C1 segment of cervical spinal cord (tissue), 14 donors: ENCODE results near the gene GPR158.

ENCODE experiments used
- DNase-seq, 14 donors: peaks; one replicate each; lab custom pipeline; 2025; lab: John Stamatoyannopoulos, UW

Gene GPR158

GRCh38 chr10:25564351-25564750 is 389.6 kb downstream of the GPR158 start:
- DNase-seq: no peak

DNA sequence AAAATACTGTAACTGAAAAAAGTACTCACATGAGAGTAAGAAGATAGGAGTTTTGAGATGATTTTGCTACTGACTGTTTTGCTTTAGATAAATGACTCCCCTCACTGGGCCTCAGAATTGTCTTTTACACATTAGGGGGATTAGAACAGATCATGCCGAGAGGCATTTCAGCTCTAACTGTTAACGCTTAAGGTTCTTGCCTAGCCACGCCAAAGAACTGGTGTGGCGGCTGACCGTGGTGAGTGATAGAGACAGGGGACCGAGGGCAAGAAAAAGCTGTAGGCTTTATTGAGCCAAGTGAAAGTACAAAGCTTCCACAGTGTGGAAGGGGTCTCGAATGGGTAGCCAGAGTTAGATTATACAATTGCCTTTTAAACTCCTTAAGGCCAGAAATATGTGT is 390.8 kb downstream of the GPR158 start:
- peak in 1 of 14 donors; percentile 53 for DNase-seq

GRCh38 chr10:25573316-25573715 is 398.5 kb downstream of the GPR158 start:
- peak in 1 of 14 donors; percentile 53 for DNase-seq

DNA sequence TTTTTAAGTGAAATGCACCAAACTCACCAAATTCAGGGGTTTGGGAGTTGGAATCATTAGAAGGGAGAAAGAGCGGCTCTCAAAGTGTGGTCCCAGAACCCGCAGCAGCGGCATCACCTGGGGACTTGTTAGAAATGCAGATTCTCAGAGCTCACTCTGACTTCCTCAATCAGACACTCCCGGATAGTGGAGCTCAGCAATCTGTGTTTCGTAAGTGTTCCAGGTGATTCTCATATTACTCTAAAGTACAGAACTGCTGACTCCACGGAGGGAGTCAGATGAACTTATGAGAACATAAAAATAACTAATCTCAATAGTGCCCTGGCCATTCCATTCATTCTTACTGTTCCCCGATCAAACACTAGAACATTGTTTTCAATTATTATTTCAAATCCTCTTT is 400.5 kb downstream of the GPR158 start:
- DNase-seq: no peak

GRCh38 chr10:25578061-25578460 is 403.3 kb downstream of the GPR158 start:
- DNase-seq: peak in 1 of 14 donors; percentile 13

GRCh38 chr10:25582961-25583360 is 408.2 kb downstream of the GPR158 start:
- DNase-seq: peak in 1 of 14 donors; percentile 57

DNA sequence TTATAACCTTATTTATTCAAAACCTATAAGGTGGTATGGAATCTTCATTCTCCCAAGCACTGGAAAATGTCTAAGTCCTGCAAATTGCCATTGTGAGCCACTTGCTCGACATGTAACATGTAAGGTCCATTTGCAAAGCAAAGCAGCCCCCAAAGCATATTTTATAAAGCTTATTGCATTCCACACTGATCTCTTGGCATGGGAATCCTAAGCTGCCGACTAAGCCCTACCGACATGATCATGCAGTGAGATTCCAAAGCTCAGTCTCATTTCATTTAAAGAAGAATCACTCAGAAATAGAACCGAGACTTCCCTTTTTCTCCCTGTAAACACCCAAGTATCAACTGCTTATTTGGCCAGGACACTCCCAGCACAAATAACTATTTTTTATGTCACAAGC is 425.9 kb downstream of the GPR158 start:
- DNase-seq: no peak

DNA sequence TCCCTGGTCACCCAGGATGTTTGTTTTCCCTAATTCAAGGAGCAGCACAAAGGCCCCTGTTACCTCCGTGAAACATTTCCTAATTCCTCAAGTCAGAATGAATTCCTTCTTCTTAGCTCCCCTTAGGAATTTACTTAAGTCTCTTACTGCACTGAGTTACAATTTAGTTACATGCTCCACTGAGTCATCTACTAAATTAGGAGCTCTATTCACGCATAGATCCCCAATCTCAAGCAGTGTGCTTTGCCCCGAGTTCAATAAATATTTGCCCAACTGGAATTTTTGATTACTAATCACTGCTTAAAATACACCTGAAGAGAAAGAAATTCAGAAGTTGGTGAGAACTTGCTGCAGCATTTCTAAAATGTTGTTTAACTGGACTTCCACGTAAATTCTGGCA is 429.8 kb downstream of the GPR158 start:
- DNase-seq: no peak

DNA sequence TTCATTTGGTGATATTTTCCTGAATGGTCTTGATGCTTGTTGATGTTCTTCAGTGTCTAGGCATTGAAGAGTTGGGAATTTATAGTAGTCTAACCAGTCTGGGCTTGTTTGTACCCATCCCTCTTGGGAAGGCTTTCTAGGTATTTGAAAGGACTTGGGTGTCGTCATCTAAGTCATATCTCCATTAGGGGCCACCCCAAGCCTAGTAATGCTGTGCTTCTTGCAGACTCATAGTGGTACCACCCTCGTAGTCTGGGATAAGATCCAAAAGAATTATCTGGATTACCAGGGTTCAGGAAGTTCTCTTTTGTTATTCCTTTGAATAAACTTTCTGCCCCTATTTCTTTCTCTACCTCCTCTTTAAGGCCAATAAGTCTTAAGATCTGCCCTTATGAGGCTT is 439.9 kb downstream of the GPR158 start:
- no peak for DNase-seq

- DNase-seq: peak in 2 of 14 donors; percentile 24 to 26
Measured at GRCh38 chr10:25615926-25616325, 441.1 kb downstream of the GPR158 start.

GRCh38 chr10:25616903-25617592 is 442.2 kb downstream of the GPR158 start:
- no peak for DNase-seq

DNA sequence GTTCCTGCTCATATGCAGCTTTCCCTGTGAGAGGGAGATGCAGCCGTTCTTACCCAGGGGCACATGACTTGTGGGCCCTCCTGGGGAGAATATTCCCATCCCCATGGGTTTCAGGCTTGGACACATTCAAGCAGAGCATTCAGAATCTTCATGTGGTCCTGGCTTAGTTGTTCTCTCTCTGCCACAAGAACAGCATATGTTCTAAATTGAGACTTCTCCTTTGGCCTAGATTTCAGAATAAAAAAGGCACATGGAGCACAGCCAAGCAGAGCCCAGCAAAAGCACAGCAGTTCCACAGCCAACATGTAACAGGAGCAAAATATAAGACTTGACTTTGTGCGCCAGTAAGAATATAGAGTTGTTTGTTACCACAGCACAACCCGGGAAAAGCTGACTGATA is 452.8 kb downstream of the GPR158 start:
- DNase-seq: peak in 1 of 14 donors; percentile 91

GRCh38 chr10:25629333-25629732 is 454.5 kb downstream of the GPR158 start:
- no peak for DNase-seq

DNA sequence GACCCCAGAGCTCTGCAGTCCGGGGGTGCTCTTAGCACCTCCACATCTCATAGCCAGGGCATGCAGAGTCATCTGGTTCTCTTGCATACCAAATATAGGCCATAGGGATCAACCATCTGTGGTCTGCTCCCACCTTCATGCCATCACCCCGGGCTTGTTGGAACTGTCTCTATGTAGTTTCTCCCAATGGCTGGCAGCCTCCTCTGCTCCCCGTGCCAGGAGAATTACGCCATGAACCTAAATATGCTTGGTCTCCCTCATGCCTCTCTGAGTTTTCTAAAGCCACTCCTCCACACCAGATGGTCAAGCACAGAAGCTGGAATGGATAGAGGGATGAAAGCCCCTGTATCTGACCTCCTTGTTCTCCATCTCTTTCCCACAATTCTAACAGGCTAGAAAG is 456.7 kb downstream of the GPR158 start:
- DNase-seq: peak in 3 of 14 donors; percentile 13 to 100 (median 49)

DNA sequence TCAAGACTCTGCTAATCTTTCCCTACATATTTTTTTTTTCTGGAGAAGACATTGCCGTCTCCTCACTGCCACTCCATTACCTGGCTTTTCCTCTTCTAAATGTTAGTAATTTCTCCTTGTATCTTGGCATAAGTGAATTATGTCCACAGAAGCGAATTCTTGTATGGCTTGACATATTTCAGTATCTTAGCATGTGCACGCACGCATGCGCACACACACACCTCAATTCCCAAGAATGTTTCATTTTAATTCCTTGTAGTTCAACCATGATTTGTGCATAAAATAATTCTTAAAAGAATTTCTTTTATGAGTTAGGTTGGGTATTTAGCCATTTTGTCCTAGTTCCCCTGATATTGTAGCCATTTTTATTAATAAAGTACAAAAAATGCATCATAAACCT is 458.0 kb downstream of the GPR158 start:
- DNase-seq: no peak

GRCh38 chr10:25633542-25633941 is 458.7 kb downstream of the GPR158 start:
- DNase-seq: no peak

GRCh38 chr10:25639646-25640045 is 464.8 kb downstream of the GPR158 start:
- no peak for DNase-seq

DNA sequence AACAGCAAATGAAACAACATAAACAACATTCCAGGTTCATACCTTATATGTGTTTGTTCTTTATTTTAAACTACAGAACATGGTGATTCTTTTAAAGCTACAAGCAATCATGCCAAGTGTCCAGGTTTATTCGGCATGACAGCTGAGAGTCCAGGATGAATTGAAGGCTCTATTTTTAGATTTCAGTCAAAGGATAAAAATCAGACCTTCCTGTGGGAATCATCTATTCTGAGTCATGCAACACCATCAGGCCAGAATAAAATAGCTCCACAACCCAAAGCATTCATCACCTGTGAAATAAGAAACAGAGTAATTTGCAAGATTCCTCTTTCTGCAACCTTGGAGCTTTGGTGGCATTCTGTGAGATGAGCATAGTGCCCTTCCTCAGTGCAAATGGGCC is 466.8 kb downstream of the GPR158 start:
- DNase-seq: peak in 1 of 14 donors; percentile 90

GRCh38 chr10:25642721-25643120 is 467.9 kb downstream of the GPR158 start:
- DNase-seq: peak in 1 of 14 donors; percentile 93

DNA sequence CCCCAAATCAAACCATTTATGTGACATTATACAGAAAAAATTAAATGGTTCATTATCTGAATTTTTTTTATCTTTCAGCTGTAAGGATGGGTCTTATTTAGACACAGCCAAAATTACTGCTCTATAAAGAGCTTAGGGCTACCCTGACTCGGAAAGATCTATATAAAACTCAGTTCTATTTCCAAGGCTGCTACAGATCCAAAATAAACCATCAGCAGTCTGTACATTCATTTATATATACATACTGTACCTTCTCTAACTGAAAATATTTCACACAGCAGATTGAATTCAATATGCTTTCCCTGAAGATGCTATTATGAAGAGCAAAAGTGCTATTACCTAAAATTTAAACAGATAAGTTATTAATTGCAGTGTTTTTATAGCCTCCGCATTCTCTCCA is 471.6 kb downstream of the GPR158 start:
- no peak for DNase-seq

DNA sequence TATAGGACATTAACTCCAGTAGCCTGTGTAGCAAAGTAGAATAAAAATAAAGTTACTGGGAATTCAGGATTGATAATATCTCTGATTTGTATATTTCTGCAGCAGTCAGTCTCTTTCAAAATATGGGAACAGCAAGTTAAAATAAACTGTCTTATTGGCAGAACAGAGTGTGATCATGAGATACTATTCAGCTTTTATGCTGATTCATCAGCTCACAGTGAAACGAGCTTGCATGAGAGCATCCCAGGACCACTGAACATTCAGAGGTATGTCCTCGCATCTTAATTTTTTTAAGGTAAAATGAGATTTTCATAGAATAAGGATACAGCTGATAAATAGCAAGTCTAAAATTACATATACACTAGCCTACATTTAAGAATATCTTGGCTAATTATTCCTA is 476.7 kb downstream of the GPR158 start:
- peak in 1 of 14 donors; percentile 15 for DNase-seq
